Esophagus muscularis mucosa (tissue), 4 donors: Measurements from ENCODE around the gene DENND2D. TPM values are rescaled to one million over a fixed set of nuclear protein-coding genes. Genes with fewer than 3 reads are reported as not detected.

Experiments
- DNase-seq: peaks from one replicate; pipeline ENCODE4 v3.0.0-alpha.2; 2017; ENCODE audit errors: extremely low spot score
- H3K27ac ChIP-seq, 4 donors: fragments of 200-600 bp; sonication (generic); replicated peaks in 1 of 4; 1 replicate in 3 of 4; 2 replicates in 1 of 4; pipeline ENCODE4 v1.5.1; 2016 to 2019; ENCODE audit warnings: mild to moderate bottlenecking in 1 of 4
- H3K27me3 ChIP-seq, 4 donors: fragments of 200-600 bp; sonication (generic); one replicate each; pipeline versions ENCODE4 v1.5.1 to v1.6.0; 2016 to 2019
- H3K36me3 ChIP-seq, 4 donors: fragments of 200-600 bp; sonication (generic); one replicate each; pipeline ENCODE4 v1.5.1; 2016 to 2019
- H3K4me1 ChIP-seq, 4 donors: fragments of 200-600 bp; sonication (generic); one replicate each; pipeline ENCODE4 v1.5.1; 2016 to 2019
- H3K4me3 ChIP-seq, 4 donors: fragments of 200-600 bp; sonication (generic); 1 replicate in 2 of 4; 2 replicates in 2 of 4; pipeline ENCODE4 v1.5.1; 2016 to 2019; ENCODE audit warnings: mild to moderate bottlenecking in 4 of 4, moderate library complexity in 1 of 4
- H3K9me3 ChIP-seq, 4 donors: fragments of 200-600 bp; sonication (generic); 1 replicate in 3 of 4; 2 replicates in 1 of 4; pipeline ENCODE4 v1.5.1; 2016 to 2019
- CTCF ChIP-seq, 3 experiments: fragments of 200-600 bp in 2 of 3; fragments of 450-650 bp in 1 of 3; sonication (generic) in 2 of 3; IDR thresholded peaks; one replicate each; pipeline ENCODE4 v1.5.1; 2017 to 2019; ENCODE audit warnings: antibody characterized with exemption in 3 of 3, mild to moderate bottlenecking in 2 of 3, moderate library complexity in 1 of 3
- EP300 ChIP-seq: sonication (generic); formaldehyde crosslinking; IDR thresholded peaks from one replicate; pipeline ENCODE4 v1.6.1; 2017; ENCODE audit warnings: antibody characterized with exemption
- POLR2A ChIP-seq: fragments of 450-650 bp; IDR thresholded peaks from one replicate; pipeline ENCODE4 v1.6.1; 2017; ENCODE audit warnings: antibody characterized with exemption, moderate library complexity, mild to moderate bottlenecking, low read depth
- POLR2AphosphoS5 ChIP-seq, 2 donors: sonication (generic); formaldehyde crosslinking; IDR thresholded peaks; one replicate each; pipeline ENCODE4 v1.6.1; 2017; ENCODE audit warnings: antibody characterized with exemption in 2 of 2
- WGBS: methylation state at CpG from one replicate; pipeline ENCODE4 v1.1.5; 2018; 5-methylcytosine and 5-hydroxymethylcytosine counted together
- intact Hi-C: fragments of 100-400 bp; cut with DNase I; formaldehyde crosslinking; loops from one replicate; pipeline ENCODE4 v1.15.1; 2023
- total RNA-seq, 4 donors: library from RNA; depleted of rRNA; stranded (reverse); fragments of >200 nt; gene quantifications; one replicate each; pipeline versions ENCODE4 v1.1.0 to v1.2.1, GENCODE V29; 2016

DENND2D gene
- total RNA-seq, 4 donors from 2014 or later, result 4.0 to 13.8 (median 5.2) TPM

GRCh38 chr1:111151838-111152237, 48.6 kb downstream of the DENND2D start:
- Histone ChIP-seq H3K27me3 (no peaks in the 10 kb centered on the region), H3K36me3 (peaks cover 8 to 72% (median 49%) of the 10 kb centered on the region in 4 donors), H3K4me1 (peaks cover 0 to 4% (median 0%) of the 10 kb centered on the region in 4 donors), H3K4me3 (no peak overlapping the region), H3K27ac (no peak overlapping the region), H3K9me3 (no peaks in the 10 kb centered on the region)
- no peak for DNase-seq
- WGBS, result 69% methylated on average over 3 of the region's 3 CpGs
- intact Hi-C loops, result no loop called here
- TF ChIP-seq CTCF (IDR thresholded peaks at IDR 0.05) (no peak), EP300 (no peak), POLR2A (no peak), POLR2AphosphoS5 (IDR thresholded peaks at IDR 0.05) (no peak)

- DNase-seq, result no peak
- H3K36me3 ChIP-seq, result peaks cover 4 to 63% (median 36%) of the 10 kb centered on the region in 4 donors
- WGBS, result 80% methylated on average over 2 of the region's 2 CpGs
- no peak for TF ChIP-seq EP300
- TF ChIP-seq CTCF (IDR thresholded peaks at IDR 0.05), result no peak
- TF ChIP-seq POLR2AphosphoS5 (IDR thresholded peaks at IDR 0.05), result no peak
- TF ChIP-seq POLR2A, result no peak
- intact Hi-C loops, result no loop called here
- H3K4me1 ChIP-seq, result no peaks in the 10 kb centered on the region
- no peaks in the 10 kb centered on the region for H3K9me3 ChIP-seq
- no peak overlapping the region for H3K4me3 ChIP-seq
- H3K27ac ChIP-seq, result no peak overlapping the region
- H3K27me3 ChIP-seq, result no peaks in the 10 kb centered on the region
Measured at GRCh38 chr1:111148376-111148881, 52.0 kb downstream of the DENND2D start.

- no peaks in the 10 kb centered on the region for H3K27me3 ChIP-seq
- peaks cover 0 to 58% (median 32%) of the 10 kb centered on the region in 4 donors for H3K36me3 ChIP-seq
- no peak overlapping the region for H3K4me3 ChIP-seq
- no peak overlapping the region for H3K27ac ChIP-seq
- H3K9me3 ChIP-seq, result no peaks in the 10 kb centered on the region
- peaks cover 0 to 5% (median 0%) of the 10 kb centered on the region in 4 donors for H3K4me1 ChIP-seq
- TF ChIP-seq POLR2A (no peak), EP300 (no peak), POLR2AphosphoS5 (IDR thresholded peaks at IDR 0.05) (no peak), CTCF (IDR thresholded peaks at IDR 0.05) (no peak)
- no peak for DNase-seq
- intact Hi-C loops, result no loop called here
- WGBS, result 85% methylated on average over 3 of the region's 3 CpGs
Measured at GRCh38 chr1:111147948-111148347, 52.5 kb downstream of the DENND2D start.

GRCh38 chr1:111145963-111146768, 54.3 kb downstream of the DENND2D start:
- no peak for DNase-seq
- Histone ChIP-seq H3K4me1 (peaks cover 12 to 23% (median 16%) of the 10 kb centered on the region in 4 donors), H3K27ac (no peak overlapping the region), H3K27me3 (no peaks in the 10 kb centered on the region), H3K9me3 (no peaks in the 10 kb centered on the region), H3K4me3 (no peak overlapping the region), H3K36me3 (peaks cover 0 to 40% (median 26%) of the 10 kb centered on the region in 4 donors)
- no peak for TF ChIP-seq CTCF (IDR thresholded peaks at IDR 0.05)
- no peak for TF ChIP-seq POLR2A
- intact Hi-C loops, result no loop called here
